Activated naive CD4-positive, alpha-beta T cell treated with anti-CD3 and anti-CD28 coated beads, Interleukin-2, amount 50 U/mL, for 72 hours (primary cell): ENCODE results near the gene AMBN. TPM values are rescaled to one million over a fixed set of nuclear protein-coding genes. Genes with fewer than 3 reads are reported as not detected.
A peak's percentile ranks its signal among the peaks of the same experiment; 100 is the strongest.

ENCODE experiments used
- ATAC-seq, 2 donors: fragments of 150-1000 bp; cut with Tn5 transposase; 2 replicates each; pipeline ENCODE4 v1.10.0; 2021; ENCODE audit warnings: mild to moderate bottlenecking in 2 of 2, moderate library complexity in 2 of 2
- DNase-seq, 2 donors: peaks; one replicate each; pipeline ENCODE4 v3.0.0; 2021 to 2022; ENCODE audit warnings: low spot score in 2 of 2
- H3K27ac Mint-ChIP-seq, 2 donors: one replicate each; pipeline ENCODE4 v1.8.0; 2022; ENCODE audit warnings: mild to moderate bottlenecking in 2 of 2, mixed read lengths in 2 of 2
- H3K36me3 Mint-ChIP-seq, 2 donors: one replicate each; pipeline ENCODE4 v1.8.0; 2022; ENCODE audit warnings: mixed read lengths in 2 of 2
- H3K9me3 Mint-ChIP-seq, 2 donors: one replicate each; pipeline ENCODE4 v1.8.0; 2022; ENCODE audit warnings: mixed read lengths in 2 of 2
- total RNA-seq, 2 donors: library from RNA; stranded (reverse); gene quantifications; one replicate each; pipeline ENCODE4 v1.2.3, GENCODE V29; 2022

The AMBN gene
- total RNA-seq, 2 donors from 2014 or later = not detected

DNA sequence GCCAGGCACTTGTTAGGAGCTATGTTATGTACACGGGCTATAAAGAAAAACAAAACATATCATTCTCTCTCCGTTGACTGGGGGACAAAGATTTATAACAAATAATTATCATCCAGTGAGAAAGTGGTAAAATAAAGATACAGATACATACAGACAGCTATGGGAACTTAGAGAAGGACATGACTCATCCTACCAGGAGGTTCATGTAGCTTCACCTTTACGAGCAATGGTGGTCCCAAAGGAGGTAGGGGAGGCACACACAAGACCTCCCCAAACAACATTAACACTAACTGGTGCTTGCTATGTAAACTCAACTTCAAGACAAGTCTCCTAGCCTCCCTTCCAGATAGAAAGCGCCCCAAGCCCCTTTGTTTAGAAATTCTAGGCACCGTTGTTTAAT lies 8.9 kb downstream of the AMBN start:
- DNase-seq (no peak), ATAC-seq (peak in 1 of 2 donors; percentile 40)
- H3K27ac Mint-ChIP-seq = no peak overlapping the region
- no peaks in the 10 kb centered on the region for H3K9me3 Mint-ChIP-seq
- no peaks in the 10 kb centered on the region for H3K36me3 Mint-ChIP-seq

GRCh38 chr4:70601422-70602039 lies 9.5 kb downstream of the AMBN start:
- H3K9me3 Mint-ChIP-seq = no peaks in the 10 kb centered on the region
- DNase-seq (peak; percentile 57 to 63), ATAC-seq (peak; percentile 75 to 92)
- H3K36me3 Mint-ChIP-seq = no peaks in the 10 kb centered on the region
- H3K27ac Mint-ChIP-seq = no peak overlapping the region

- no peak for ATAC-seq
- no peaks in the 10 kb centered on the region for H3K9me3 Mint-ChIP-seq
- no peak overlapping the region for H3K27ac Mint-ChIP-seq
- DNase-seq = no peak
- H3K36me3 Mint-ChIP-seq = no peaks in the 10 kb centered on the region
Measured at GRCh38 chr4:70603856-70604255, 11.8 kb downstream of the AMBN start.

DNA sequence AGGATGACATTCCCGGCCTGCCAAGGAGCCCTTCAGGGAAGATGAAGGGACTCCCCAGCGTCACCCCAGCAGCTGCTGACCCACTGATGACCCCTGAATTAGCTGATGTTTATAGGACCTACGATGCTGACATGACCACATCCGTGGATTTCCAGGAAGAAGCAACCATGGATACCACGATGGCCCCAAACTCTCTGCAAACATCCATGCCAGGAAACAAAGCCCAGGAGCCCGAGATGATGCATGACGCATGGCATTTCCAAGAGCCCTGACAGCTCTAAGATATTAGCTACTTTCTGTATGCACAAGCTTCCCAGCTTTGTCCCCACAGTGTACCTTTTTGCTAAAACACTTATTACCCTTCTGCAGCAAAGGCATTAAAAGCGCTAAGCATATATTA lies 14.4 kb downstream of the AMBN start:
- no peaks in the 10 kb centered on the region for H3K9me3 Mint-ChIP-seq
- ATAC-seq (no peak), DNase-seq (no peak)
- no peak overlapping the region for H3K27ac Mint-ChIP-seq
- no peaks in the 10 kb centered on the region for H3K36me3 Mint-ChIP-seq

DNA sequence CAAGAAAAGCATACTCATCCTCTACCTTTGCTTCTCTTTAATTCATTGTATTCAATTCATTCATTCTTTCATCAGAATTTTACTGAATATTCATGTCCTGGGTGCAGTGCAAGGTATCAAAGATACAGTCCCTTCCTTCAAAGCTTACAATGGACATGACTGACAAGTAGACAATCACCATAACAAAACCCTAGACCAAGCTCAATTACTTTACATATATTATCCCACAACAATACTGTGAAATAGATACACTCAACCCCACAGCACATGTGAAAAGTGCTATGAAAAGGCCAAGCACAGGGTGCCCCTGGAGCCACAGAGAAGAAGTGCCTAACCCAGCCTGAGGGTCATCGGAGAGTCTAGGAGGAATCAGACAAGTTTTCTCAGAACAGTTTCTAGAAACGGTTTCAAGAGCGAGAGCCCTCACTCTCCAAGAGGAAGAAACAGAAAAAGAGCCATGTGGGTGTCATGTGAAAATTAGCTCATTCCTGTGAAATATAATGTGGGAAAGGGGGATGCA lies 15.3 kb downstream of the AMBN start:
- Mint-ChIP-seq H3K36me3 (no peaks in the 10 kb centered on the region), H3K9me3 (no peaks in the 10 kb centered on the region), H3K27ac (no peak overlapping the region)
- DNase-seq (no peak), ATAC-seq (no peak)

- ATAC-seq = no peak
- Mint-ChIP-seq H3K36me3 (no peaks in the 10 kb centered on the region), H3K9me3 (no peaks in the 10 kb centered on the region), H3K27ac (no peak overlapping the region)
- no peak for DNase-seq
Measured at GRCh38 chr4:70608324-70608723, 16.3 kb downstream of the AMBN start.

DNA sequence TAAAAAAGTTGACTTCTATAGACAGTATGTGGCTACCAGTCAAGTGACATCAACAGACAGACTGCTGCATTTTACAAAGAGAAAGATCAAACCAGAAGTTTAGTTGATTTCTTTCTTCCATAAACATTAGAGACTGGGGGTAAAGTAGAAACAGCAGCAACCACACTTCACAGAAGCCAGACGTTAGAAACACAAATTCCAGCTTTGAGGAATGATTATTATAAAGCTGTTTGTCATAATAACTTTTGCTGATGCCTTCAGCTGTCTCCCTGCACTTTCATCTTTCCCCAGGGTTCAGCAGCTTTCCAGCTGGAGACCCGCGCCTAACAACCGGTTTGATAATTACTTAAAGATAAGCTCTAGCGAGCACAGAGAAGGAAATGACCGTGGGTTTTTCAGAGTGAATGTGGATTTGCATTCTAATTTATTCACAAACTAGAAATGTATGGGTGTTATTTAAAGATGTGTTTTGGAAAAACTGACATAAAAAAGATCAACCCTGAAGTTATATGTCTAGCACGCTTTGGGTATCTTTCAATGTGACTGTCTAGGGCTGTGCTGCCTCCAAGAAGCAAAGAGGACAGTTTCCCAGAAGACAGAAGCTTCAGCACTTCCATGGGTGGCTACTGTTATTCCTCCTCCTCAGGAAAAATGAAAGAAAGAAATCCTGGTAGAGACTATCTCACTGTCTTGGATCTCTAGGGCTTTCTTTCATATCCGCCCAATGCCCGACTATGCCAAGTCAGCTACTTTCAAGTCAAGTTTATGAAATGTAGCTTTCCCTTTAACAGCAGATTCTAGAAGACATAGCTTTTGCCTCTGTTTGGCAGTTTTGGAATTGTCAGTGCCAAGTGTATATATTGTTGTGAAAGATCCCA lies 21.5 kb downstream of the AMBN start:
- Mint-ChIP-seq H3K36me3 (no peaks in the 10 kb centered on the region), H3K27ac (no peak overlapping the region), H3K9me3 (peaks cover 0 to 4% of the 10 kb centered on the region in 2 donors)
- DNase-seq (no peak), ATAC-seq (peak in 1 of 2 donors; percentile 52)

DNA sequence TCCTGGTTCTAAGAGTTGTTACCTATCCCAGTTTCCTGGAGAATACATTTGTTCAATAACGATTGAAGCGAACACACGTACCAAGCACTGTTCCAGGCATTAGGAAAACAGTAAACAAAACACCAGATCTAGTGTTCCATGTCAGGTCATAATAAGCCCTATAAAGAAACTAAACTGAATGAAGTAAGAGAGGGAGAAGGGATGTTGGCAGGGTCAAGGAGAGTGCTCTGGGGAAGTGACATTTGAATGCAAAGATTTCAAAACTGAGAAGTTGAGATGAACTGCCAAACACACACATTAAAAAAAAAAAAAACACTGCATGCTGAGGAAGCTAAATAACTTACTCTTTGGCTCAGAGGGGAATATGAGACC lies 22.1 kb downstream of the AMBN start:
- H3K27ac Mint-ChIP-seq = no peak overlapping the region
- ATAC-seq (no peak), DNase-seq (no peak)
- no peaks in the 10 kb centered on the region for H3K36me3 Mint-ChIP-seq
- peaks cover 0 to 5% of the 10 kb centered on the region in 2 donors for H3K9me3 Mint-ChIP-seq

- peak; percentile 75 to 84 for ATAC-seq
- Mint-ChIP-seq H3K9me3 (peaks cover 0 to 5% of the 10 kb centered on the region in 2 donors), H3K36me3 (no peaks in the 10 kb centered on the region), H3K27ac (no peak overlapping the region)
- DNase-seq = no peak
Measured at GRCh38 chr4:70619288-70619687, 27.2 kb downstream of the AMBN start.

- peaks cover 0 to 5% of the 10 kb centered on the region in 2 donors for H3K9me3 Mint-ChIP-seq
- ATAC-seq (peak; percentile 11 to 27), DNase-seq (no peak)
- no peaks in the 10 kb centered on the region for H3K36me3 Mint-ChIP-seq
- H3K27ac Mint-ChIP-seq = no peak overlapping the region
Measured at GRCh38 chr4:70619778-70620177, 27.7 kb downstream of the AMBN start.

DNA sequence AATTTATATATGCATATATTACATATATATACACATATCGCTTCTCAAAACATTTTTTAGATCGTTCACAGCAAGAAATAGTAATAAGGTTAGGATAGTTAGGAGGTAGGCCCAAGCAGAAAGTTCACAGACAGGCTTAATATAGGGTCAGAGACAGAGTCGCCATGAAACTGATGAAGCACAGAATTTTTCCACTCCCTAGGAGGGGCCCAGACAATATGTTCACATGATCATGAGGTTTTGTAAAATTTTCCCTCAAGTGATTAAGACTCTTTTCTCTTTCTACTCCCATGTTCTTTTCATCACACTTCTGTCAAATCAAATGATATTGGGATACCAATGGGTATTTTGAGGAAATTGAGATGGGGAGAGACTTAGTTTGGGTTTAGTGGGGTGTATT lies 31.3 kb downstream of the AMBN start:
- peaks cover 0 to 3% of the 10 kb centered on the region in 2 donors for H3K9me3 Mint-ChIP-seq
- peak; percentile 68 to 80 for ATAC-seq
- H3K36me3 Mint-ChIP-seq = no peaks in the 10 kb centered on the region
- DNase-seq = no peak
- H3K27ac Mint-ChIP-seq = no peak overlapping the region

DNA sequence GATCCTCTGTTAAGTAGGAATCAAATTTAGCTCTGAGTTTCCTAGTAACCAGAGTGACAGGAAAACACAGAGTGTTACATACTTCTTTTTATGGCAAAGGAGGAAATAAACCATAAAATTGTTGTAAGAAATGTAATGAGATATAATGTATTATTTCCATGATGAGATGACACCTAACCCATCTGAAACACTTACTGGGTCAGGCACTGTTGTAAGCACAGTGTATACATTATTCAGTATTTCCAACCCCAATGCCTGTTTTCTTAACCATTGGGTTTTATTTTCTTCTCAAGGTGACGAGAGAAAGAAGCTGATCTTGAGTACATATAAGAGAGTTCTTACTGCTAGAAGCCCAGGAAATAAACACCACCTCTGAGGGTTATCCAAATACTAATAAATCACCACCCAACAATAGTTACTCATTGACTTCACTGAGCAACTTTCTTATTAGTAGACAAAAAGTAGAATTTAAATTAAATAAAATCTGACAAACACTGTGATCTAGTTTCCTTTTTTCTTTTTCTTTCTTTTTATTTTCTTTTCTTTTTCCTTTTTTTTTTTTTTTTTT lies 32.3 kb downstream of the AMBN start:
- Mint-ChIP-seq H3K27ac (no peak overlapping the region), H3K9me3 (no peaks in the 10 kb centered on the region), H3K36me3 (no peaks in the 10 kb centered on the region)
- DNase-seq (no peak), ATAC-seq (peak; percentile 55 to 60)

GRCh38 chr4:70627620-70628019 lies 35.6 kb downstream of the AMBN start:
- DNase-seq (no peak), ATAC-seq (no peak)
- Mint-ChIP-seq H3K36me3 (no peaks in the 10 kb centered on the region), H3K9me3 (no peaks in the 10 kb centered on the region), H3K27ac (no peak overlapping the region)

DNA sequence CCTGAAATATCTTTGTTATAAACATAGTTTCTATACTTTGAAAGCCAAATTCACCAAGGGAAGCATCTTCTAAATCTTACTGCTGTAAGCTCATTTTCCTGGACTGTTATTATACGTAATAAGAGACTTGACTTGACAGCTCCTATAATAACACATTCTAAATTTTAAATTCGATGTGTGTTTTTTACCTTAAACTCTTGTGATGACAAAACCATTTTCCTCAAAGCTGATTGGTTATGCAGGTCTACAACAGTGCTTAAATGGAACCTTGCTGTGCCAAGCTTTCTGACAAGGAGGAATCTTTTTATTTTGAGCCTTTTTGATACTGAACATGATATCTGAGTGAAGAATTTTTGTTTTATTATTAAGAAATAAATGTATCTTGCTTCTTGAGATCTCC lies 36.4 kb downstream of the AMBN start, which contains the start of gene ENAM:
TSS of gene ENAM (plus strand) at position 301 of the 400 bp plus-strand sequence. CDS start 757 bp downstream, outside the sequence.
- DNase-seq = no peak
- Mint-ChIP-seq H3K9me3 (no peaks in the 10 kb centered on the region), H3K27ac (peak within 1 kb of the TSS in 1 of 2 donors; percentile 24), H3K36me3 (no peaks in the 10 kb centered on the region)
- no peak for ATAC-seq

DNA sequence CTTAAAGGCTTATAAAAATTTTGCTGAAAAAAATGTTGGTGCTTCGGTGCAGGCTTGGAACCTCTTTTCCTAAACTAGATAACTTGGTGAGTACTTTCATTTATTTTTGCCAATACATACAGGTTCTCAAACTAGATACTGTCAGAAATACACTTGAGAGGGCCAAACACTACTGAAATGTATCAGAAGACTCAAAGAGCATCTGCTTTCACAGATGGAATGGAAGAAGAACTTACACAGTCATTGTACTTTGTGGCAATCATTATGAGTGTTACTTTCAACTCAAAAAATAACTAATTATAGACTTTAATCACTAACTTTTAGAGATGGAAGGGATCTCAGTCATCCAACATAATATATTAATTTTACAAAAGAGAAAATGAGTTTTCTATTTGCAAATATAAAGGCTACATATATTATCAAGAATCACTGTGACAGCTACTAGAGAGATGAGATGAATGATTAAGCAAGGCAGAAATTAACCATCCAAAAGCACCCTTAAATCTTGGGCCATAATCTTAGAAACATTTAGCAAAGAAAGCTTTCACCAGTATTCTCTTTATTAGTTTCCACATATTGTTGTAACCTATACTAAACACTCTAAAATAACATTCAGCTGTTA lies 37.5 kb downstream of the AMBN start:
- DNase-seq (no peak), ATAC-seq (peak in 1 of 2 donors; percentile 91)
- no peak overlapping the region for H3K27ac Mint-ChIP-seq
- peaks cover 0 to 7% of the 10 kb centered on the region in 2 donors for H3K36me3 Mint-ChIP-seq
- no peaks in the 10 kb centered on the region for H3K9me3 Mint-ChIP-seq

- H3K27ac Mint-ChIP-seq = no peak overlapping the region
- peaks cover 0 to 7% of the 10 kb centered on the region in 2 donors for H3K36me3 Mint-ChIP-seq
- H3K9me3 Mint-ChIP-seq = no peaks in the 10 kb centered on the region
- DNase-seq = no peak
- ATAC-seq = no peak
Measured at GRCh38 chr4:70630162-70630561, 38.1 kb downstream of the AMBN start.

DNA sequence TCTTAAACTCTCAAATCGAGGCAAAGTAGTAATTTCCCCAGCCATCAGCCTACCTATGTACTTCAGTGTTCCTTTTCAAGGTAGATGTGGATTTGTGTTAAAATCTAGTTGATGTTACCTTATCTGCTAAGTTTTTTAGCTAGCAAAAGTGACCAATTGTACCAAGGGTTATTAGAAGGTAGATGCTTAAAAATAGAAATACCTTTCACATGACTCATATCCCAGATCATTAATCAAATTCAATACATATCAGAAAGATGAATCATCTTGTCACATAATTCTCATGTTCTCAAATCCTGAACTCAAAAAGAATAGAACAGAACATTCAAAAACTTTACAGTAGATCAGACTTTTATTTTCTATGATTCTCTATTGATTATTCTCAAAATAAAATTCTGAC lies 40.0 kb downstream of the AMBN start:
- no peak for DNase-seq
- no peaks in the 10 kb centered on the region for H3K9me3 Mint-ChIP-seq
- peaks cover 0 to 7% of the 10 kb centered on the region in 2 donors for H3K36me3 Mint-ChIP-seq
- H3K27ac Mint-ChIP-seq = no peak overlapping the region
- no peak for ATAC-seq
